Hepatic stellate cell (primary cell): ENCODE results near the gene NNMT.

Source experiments
- DNase-seq: peaks from one replicate; pipeline ENCODE4 v3.0.0; 2011; ENCODE audit warnings: low spot score

The NNMT gene

DNA sequence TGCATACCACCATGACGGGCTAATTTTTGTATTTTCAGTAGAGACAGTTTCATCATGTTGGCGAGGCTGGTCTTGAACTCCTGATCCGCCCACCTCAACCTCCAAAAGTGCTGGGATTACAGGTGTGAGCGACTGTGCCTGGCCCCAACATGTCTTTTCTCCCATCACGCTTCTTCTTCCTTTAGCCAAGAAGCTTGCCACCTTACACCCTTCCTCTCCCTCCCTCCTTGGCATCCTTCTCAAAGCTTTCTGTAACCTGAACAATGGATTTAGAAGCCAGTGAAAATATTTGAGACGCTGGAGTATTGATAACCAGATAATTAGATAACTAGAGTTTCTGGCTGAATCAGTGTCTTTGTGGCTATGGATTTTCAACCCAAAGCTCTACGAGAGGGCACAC, 11.3 kb upstream of the NNMT start:
- no peak for DNase-seq

DNA sequence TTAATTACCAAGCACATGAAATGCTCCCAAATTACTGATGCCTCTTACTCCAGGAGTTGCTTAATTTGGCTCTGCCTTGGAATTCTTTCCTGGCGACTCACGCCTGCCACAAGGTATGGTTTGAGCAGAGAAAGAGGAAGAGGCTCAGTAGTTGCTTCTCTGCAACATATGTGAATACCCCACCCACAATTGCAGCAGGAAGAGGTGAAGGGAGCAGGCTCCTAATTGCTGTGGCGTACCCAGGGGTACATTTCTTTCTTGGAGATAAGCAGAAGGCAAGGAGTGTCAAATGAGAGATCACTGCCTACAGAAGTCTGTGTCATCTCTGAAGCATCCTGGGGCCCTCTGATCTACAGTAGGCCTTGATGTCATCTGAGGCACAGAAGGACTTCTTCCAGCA, 10.6 kb upstream of the NNMT start:
- DNase-seq = no peak

DNA sequence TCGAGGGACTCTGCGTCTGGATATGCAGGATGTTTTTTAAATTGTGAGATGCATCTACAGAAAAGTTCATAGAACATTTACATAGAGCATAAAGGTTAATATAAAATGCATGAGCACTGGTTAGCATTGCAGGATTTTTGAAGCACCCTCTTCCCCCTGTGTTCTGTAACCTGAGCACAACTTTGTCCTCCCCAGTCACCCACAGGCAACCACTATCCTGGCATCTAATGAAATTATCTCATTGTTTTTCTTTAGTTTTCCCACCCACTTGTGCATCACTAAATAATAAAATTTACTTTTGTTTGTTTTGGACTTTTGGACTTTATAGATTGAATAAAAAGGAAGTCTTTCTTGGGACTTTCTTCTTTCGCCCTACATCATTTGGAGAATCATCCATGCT, 10.0 kb upstream of the NNMT start:
- DNase-seq = no peak

DNA sequence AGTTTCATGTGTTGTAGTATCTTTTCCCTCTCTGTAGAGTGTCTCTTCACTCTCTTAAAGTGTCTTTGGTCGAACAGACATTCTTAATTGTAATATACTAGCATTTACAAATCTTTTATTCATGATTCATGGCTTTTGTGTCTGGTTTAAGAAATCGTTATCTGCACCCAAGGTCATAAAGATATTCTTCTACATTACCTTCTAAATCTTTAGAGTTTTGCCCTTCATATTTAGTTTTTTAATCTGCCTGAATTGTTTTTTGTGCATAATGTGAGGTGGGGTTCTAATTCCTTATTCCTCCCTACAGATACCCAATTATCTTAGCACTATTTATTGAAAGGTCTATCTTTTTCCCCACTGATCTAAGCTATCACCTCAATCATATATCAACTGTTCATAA, 9.0 kb upstream of the NNMT start:
- DNase-seq = no peak

DNA sequence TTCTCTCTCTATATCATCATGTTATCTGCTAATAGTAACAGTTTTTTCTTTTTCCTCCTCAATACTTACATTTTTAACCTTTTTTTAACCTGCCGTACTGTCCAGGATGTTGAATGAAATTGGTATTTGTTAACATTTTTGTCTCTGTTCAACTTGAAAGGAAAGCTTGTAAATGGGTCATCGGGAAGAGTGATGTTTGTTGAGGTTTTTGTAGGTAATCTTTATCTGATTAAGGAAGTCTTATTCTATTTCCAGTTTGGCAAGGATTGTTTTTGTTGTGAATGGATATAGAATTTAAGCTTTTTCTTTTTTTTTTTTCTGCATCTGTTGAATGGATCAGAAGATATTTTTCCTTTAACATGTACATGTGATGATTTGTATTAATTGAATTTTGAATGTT, 8.1 kb upstream of the NNMT start:
- DNase-seq = no peak

DNA sequence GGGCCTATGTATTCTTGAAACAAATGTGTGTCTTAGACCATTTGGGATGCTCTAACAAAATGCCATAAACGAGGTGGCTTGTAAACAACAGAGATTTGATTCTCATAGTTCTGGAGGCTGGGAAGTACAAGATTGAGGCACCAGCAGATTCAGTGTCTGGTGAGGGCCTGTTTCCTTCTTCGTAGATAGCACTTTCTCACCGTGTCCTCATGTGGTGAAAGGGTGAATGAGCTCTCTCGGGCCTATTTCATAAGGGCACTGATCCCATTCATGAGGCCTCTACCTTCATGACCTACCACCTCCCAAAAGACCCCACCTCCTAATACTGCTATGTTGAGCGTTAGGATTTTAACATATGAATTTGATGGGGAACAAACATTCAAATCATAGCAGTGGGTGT, 6.4 kb upstream of the NNMT start:
- no peak for DNase-seq

DNA sequence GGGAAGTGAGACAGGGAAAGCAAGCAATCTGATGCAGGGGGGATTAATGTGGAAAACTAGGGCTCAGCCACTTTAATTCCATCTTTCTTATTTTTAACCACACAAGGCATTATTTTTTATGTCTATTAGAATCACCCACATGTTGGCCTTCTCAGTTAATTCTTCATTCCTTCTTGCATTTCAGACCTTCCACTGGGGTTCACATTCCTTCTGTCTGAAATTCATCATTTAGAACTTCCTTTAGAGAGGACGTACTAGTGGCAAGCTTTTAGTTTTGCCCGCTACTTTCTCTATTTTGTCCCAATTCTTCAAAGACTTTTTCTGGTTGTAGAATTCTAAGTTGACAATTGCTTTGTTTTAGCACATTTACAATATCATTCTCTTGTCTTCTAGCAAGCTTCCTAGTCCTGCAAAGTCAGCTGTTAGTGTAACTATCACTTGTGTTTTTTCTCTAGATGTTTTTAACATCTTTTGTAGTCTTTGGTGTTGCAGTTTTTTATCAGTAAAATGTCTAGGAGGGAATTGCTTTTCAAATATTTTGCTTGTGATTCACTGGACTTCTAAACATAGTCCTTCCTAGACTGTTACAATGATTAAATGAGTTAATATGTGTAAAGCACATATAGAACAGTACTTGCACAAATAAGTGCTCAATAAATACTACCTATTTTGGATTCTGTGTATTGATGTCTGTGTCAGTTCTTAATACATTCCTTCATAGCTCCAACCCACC, 5.5 kb upstream of the NNMT start:
- DNase-seq = no peak

DNA sequence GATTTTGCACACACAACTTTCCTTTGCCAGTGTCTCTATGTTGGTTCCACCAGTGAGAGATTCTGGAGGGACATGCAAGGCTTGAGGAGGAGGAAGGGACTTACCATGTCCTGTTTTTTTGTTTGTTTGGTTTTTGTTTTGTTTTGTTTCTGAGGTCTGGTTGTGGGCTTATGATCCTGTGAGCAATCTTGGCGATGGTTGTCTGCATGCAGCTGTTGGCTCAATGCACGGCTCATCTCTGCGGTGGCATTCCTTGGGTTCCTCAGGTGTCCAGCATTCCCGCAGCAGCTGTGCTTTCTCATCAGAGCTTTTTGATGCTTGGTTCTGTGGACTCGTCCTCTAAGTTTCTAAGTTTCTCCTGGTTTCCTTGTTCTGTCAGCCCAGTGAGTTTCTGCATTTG, 4.8 kb upstream of the NNMT start:
- no peak for DNase-seq

DNA sequence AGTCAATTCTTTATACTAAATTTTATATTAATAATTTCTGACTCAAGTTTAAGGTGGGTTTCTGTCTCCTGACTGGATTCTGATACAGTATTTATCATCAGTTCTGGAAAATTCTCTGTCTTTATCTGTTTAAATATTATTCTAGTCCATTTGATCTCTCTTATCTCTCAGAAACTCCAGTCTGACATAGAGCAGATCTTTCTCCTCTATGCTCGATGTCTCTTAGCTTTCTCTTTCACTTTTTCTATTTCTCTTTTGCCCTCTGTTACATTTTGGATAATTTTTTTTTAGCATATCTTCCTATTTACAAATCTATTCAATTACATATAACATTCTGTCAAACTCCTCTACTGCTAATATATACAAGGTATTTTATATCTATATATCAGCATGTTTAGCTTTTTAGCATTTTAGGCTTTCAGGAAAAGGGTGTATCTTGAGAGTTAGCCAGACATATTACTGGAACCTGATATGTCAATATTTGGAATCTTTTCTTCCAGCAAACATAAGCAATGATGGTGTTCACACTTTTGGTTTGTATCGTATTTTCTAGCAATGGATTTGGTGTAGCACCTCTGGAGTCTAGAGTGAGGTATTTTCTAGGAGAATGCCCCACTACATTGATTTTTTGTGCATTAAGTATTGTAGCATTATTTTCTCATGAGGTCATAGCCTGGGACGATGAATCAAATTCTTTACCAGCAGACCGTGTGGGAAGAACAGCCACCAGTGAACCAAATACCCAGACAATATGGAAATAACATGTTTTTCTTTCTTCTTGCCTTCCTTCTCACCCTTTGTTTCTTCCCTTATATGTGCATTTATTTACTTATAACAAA, 4.1 kb upstream of the NNMT start:
- DNase-seq = peak; percentile 54

DNA sequence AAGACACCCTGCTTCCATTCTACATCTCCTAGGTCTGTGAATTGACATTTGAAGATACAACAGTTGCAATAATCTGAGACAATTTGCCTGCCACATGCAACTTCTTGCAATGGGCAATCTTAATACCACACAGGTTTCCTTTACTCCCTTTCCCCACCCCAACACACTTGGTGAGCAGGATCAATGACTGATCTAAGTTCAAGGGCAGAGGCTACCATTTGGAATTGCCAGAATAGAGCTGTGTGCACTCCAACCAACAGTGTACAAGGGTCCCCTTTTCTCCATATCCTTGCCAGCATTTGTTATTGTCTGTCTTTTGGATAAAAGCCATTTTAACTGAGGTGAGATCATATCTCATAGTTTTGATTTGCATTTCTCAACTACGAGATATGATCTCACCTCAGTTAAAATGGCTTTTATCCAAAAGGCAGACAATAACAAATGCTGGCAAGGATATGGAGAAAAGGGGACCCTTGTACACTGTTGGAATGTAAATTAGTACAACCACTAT, 2.9 kb upstream of the NNMT start:
- no peak for DNase-seq

DNA sequence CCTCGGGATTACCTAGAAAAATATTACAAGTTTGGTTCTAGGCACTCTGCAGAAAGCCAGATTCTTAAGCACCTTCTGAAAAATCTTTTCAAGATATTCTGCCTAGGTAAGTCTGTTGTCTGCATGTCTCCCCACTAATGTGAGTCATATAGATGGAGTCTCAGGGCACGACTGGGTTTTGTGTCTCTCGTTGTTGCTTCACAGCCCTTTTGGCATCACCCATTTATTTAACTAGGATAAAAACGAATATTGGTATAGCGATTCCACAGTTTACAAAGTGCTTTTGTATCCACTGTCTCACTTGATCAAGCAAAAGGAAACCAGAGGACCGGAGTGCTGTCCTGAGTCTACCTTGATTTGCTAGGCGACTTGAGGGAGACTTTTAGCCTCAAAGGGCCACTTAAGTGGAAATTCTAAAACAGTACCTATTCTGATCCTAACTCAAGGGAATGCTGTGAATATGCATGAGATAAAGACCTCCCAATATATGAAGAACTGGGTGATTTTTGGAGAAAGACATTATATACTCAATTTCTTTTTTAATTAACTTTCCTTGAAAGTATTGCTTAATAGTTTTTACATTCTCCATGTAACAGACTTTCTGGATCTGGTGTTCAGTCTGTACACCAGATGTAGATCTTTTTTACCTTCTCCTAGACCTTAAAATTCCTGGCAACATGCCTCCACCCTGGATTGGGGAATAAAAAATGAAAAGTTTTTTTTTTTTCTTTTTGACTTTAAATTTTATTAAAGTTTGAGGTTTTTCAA, 590 bp downstream of the NNMT start:
- no peak for DNase-seq

DNA sequence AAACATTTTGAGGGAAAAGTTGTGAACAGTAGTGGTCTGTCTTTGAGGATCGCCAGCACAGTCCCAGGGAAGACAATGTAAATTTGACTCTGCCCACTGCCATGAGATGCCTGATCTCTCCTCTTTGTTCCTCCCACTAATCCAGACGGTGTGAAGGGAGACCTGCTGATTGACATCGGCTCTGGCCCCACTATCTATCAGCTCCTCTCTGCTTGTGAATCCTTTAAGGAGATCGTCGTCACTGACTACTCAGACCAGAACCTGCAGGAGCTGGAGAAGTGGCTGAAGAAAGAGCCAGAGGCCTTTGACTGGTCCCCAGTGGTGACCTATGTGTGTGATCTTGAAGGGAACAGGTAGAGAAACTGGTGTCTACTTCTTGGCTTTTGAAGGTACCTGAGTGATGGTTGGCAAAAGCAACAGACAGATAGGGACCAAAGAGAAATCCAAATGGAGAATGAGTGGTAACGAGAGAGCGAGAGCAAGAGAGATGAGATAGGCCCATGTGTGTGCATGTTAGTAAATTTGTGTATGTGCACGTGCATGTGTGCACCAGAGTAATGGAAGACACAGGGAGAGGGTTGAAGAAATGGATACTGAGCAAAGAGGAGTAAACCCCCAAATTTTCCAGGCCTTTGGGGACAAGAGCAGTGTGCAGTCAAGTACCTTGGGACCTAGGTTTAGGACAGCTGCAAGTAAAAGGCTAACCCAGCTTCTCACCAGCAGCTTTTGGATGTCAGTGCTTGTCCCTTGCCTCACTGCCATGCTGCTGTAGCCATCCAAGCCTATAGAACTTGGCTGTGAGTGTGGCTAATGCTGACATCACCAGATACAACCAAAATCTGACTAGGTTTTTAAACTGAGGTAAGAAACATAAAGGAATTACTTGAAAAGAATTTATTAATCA, 1.9 kb downstream of the NNMT start:
- no peak for DNase-seq

DNA sequence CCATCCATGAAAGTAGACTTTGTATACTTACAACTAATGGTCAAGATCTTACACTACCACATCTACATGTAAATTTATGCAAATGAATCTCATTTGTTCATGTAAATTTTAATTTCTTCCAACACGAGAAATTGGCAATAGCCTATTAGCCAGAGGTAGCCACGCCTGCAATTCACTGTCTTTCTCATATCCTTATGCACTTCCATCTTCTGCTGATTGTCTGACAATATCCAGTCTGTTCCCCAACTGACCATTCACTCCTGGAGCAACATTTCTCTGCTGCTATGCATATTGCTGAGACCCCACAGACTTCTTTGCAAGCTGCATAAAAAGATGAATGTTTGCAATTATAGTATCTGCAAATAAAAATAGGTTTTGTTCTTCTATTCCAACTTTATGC, 2.5 kb downstream of the NNMT start:
- DNase-seq = no peak

DNA sequence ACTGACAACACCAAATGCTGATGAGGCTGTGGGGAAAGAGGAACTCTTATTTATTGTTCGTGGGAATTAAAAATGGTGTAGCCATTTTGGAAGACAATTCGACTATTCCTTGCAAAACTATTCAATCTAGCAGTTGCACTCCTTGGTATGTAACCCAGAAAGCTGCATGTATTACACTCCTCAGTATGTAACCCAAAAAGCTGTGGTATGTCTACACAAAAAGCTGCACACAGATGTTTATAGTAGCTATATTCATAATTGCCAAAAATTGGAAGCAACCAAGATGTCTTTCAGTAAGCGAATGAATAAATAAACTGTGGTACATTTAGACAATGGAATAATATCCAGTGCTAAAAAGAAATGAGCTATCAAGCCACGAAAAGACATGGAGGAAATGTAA, 4.9 kb downstream of the NNMT start:
- no peak for DNase-seq

DNA sequence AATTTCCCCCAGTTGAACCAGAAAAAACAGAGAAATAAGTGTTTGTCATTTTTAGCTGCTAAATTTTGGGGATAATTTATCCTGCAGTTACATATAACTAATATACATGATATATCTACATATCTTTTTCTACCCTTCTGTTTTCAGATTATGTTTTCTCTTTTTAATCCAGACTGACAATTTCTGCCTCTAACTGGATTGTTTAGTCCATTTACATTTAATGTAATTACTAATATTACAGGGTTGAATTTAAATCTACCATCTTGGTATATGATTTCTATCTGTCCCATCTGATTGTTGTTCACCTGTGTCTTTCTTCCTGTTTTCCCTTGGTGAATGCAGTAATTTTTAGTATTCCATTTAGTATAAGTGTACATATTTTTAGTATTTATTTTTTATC, 5.7 kb downstream of the NNMT start:
- DNase-seq = no peak

DNA sequence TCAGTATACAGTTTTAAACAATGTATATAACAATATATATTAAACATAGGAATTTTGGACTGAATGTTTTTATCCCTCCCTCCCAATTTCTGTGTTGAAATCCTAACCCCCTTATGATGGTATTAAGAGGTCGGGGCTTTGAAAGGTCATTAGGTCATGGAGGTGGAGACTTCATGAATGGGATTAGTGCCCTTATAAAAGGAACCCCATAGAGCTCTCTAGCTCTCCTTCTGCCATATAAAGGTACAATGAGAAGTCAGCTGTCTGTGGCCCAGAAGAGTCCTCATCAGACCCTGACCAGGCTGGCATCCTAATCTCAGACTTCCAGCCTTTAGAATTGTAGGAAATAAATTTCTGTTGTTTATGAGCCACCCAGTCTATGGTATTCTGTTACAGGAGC, 6.5 kb downstream of the NNMT start:
- DNase-seq = no peak

DNA sequence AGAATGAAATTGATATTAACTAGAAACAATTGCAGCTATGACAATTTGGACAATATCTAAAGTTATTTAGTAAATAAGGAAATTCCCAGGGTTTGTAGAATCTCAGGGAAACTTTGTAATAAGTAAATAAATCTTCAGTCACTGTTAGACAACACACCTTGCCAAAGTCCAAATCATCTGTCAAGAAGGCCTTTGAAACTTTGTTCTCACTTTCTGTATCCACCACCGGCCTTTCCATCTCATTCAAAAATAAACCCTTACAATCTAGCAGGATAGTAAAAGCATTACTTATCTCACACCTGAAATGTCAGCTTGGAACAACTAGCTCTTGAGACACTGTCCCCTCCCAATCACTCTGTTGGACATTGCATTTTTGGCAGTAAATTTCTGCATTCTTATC, 7.9 kb downstream of the NNMT start:
- DNase-seq = no peak

DNA sequence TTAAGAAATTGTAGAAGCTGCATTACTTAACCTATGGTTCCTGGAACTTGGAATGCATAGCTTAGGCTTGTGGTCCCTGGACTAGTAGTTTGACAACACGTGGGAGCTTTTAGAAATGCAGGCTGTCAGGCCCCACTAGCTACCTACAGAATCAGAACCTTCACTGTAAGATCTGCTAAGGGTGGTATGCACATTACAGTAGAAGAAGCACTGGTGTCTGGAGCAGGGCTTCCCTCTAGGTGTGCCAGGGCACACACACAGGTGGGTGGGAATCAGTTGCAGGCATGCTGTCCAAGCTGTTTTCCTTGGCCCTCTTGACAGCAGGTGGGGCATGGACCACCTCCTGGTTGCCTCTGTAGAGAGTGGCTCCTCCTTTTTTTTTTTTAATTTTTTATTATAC, 8.8 kb downstream of the NNMT start:
- DNase-seq = no peak

DNA sequence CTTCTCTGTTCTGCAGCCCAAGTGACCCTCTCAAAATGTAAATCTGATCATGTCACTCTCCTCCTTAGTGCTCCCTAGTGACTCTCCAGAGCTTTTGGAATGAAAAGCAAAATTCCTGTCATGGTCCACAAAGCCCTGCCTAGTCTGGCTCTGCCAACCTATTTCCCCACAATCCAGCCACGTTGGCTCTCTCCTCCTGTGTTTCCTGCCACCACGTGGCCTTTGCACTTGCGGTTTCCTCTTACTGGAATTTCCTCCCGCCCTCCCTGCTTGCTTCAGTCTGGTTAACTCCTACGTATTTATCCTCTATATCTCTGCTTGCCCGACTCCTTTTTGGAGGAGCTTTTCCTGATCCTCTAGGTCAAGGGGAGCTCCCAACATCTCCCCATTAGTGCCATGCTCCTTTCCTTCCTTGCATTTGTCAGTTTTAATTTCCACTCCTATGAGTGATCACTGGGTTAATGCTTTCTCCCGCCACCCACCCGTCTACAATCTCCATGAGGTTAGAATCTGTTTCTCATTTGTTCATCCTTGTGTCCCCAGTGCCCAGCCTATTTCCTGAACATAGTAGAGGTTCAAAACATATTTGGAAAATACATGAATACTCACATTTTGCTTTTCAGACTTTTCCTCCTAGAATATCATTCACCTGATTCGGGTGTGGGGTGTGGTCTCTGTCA, 11.5 kb downstream of the NNMT start:
- peak; percentile 49 for DNase-seq

DNA sequence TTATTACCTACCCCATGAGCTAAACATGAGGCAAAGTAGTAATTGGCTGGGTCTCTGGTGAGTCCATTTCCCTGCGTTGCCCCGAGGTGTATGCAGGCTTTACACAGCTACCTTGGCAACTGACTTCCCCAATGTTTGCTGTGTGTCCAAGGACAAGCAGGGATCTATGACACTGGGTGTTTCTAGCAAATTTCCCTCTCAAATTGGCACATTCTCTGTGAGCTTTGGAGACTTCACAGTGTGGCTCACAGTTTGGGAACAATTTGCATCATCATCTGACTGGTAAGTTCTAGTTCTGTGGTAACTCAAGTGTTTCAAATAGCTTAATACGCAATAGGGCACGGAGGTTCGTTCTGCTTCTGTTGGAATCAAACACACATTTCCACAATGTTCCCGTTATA, 12.5 kb downstream of the NNMT start:
- DNase-seq = no peak

DNA sequence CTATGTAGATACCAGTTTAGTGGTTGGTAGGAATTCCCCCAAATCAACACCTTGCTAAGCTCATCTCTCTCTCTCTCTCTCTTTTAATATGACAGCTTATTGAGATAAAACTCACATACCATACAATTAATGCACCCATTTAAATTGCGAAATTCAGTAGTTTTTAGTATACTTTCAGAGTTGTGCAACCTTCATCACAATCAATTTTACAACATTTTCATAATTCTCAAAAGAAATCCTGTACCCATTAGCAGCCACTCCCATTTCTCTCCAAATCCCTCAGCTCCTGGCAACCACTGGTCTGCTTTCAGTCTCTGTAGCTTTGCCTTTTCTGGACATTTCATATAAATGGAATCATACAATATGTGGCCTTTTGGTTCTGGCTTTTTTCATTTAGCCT, 13.3 kb downstream of the NNMT start:
- DNase-seq = no peak
